HG02588 (cell line): ENCODE data around the gene NGRN.
"Not testable (repeated sequence)": the region's sequence is repeated elsewhere in the genome, so short reads cannot be mapped to it uniquely, and the experiment has no call there.

Experiments used
- ATAC-seq: cut with Tn5 transposase; IDR thresholded peaks from one replicate; pipeline ENCODE4 v1.9.1; 2021; ENCODE audit warnings: mild to moderate bottlenecking, moderate library complexity; ENCODE audit not compliant: unreplicated experiment

The NGRN gene

GRCh38 chr15:90280743-90281142 is 15.3 kb downstream of the NGRN start:
- ATAC-seq: not testable (repeated sequence)

GRCh38 chr15:90281637-90282036 is 16.2 kb downstream of the NGRN start:
- not testable (repeated sequence) for ATAC-seq

- ATAC-seq: no peak
Measured at GRCh38 chr15:90286678-90287077, 21.2 kb downstream of the NGRN start.

- ATAC-seq: no peak
Measured at GRCh38 chr15:90287101-90287500, 21.6 kb downstream of the NGRN start.

GRCh38 chr15:90287946-90288345 is 22.5 kb downstream of the NGRN start:
- no peak for ATAC-seq

GRCh38 chr15:90291679-90292356 is 26.3 kb downstream of the NGRN start:
- no peak for ATAC-seq

GRCh38 chr15:90293040-90293810 is 27.8 kb downstream of the NGRN start:
- ATAC-seq: not testable (repeated sequence)

- no peak for ATAC-seq
Measured at GRCh38 chr15:90294159-90294558, 28.7 kb downstream of the NGRN start.

- no peak for ATAC-seq
Measured at GRCh38 chr15:90294601-90295269, 29.3 kb downstream of the NGRN start.

- no peak for ATAC-seq
Measured at GRCh38 chr15:90295270-90295648, 29.8 kb downstream of the NGRN start.

- ATAC-seq: not testable (repeated sequence)
Measured at GRCh38 chr15:90296316-90296884, 30.9 kb downstream of the NGRN start.

- no peak for ATAC-seq
Measured at GRCh38 chr15:90297021-90297420, 31.5 kb downstream of the NGRN start.

GRCh38 chr15:90300541-90300940 is 35.1 kb downstream of the NGRN start:
- ATAC-seq: no peak

GRCh38 chr15:90300988-90301706 is 35.7 kb downstream of the NGRN start:
- peak; percentile 50 for ATAC-seq

- ATAC-seq: no peak
Measured at GRCh38 chr15:90301707-90302300, 36.3 kb downstream of the NGRN start.

- not testable (repeated sequence) for ATAC-seq
Measured at GRCh38 chr15:90305355-90305754, 39.9 kb downstream of the NGRN start.

- ATAC-seq: no peak
Measured at GRCh38 chr15:90305932-90306331, 40.5 kb downstream of the NGRN start.

- ATAC-seq: no peak
Measured at GRCh38 chr15:90306560-90306959, 41.1 kb downstream of the NGRN start.

- no peak for ATAC-seq
Measured at GRCh38 chr15:90307661-90308060, 42.2 kb downstream of the NGRN start.

GRCh38 chr15:90309020-90309419 is 43.5 kb downstream of the NGRN start:
- no peak for ATAC-seq
